ENCODE data around the gene EXTL2.
"Not testable (repeated sequence)": the region's sequence is repeated elsewhere in the genome, so short reads cannot be mapped to it uniquely, and the experiment has no call there.

The EXTL2 gene

GRCh38 chr1:100852976-100853375, 41.7 kb downstream of the EXTL2 start:
- DNase-seq = no peak

GRCh38 chr1:100851726-100852125, 42.9 kb downstream of the EXTL2 start:
- no peak for DNase-seq

GRCh38 chr1:100847361-100848082, 47.1 kb downstream of the EXTL2 start:
- DNase-seq = no peak

GRCh38 chr1:100843160-100843559, 51.5 kb downstream of the EXTL2 start:
- not testable (repeated sequence) for DNase-seq

- DNase-seq = no peak
Observed at GRCh38 chr1:100835866-100836842, 58.5 kb downstream of the EXTL2 start.

GRCh38 chr1:100834777-100835660, 59.6 kb downstream of the EXTL2 start:
- peak; percentile 62 to 77 for DNase-seq

GRCh38 chr1:100832694-100833428, 61.8 kb downstream of the EXTL2 start:
- DNase-seq = no peak

GRCh38 chr1:100825666-100826065, 69.0 kb downstream of the EXTL2 start:
- not testable (repeated sequence) for DNase-seq

Data from NCI-H446 (cell line).